ENCODE data around the gene PSMD4.

- TF ChIP-seq CTCF (IDR thresholded peaks at IDR 0.05; ENCODE audit: low read length) (no peak), EZH2phosphoT487 (IDR thresholded peaks at IDR 0.05; ENCODE audit: low read length) (no peak), EZH2 (optimal IDR thresholded peaks at IDR 0.05; ENCODE audit: low read depth, low read length) (no peak)
Measured at GRCh38 chr1:151293093-151293492, 38.6 kb downstream of the PSMD4 start.
